Liver (tissue), 9 donors: ENCODE measurements around the gene PPFIA4. TPM values are rescaled to one million over a fixed set of nuclear protein-coding genes. Genes with fewer than 3 reads are reported as not detected.

Experiments
- DNase-seq: peaks from one replicate; pipeline ENCODE4 v3.0.0-alpha.2; 2017; ENCODE audit warnings: low spot score
- H3K27ac ChIP-seq, 2 donors: one replicate each; pipeline ENCODE4 v1.7.0; 2013; ENCODE audit warnings: inconsistent platforms in 2 of 2, low read length in 2 of 2, control low read depth in 1 of 2, low read depth in 1 of 2, mild to moderate bottlenecking in 1 of 2
- H3K27me3 ChIP-seq, 4 donors: one replicate each; pipeline versions ENCODE4 v1.6.1 to v1.7.0; 2013; ENCODE audit warnings: low read length in 3 of 4, inconsistent platforms in 1 of 4, mild to moderate bottlenecking in 1 of 4, moderate library complexity in 1 of 4; ENCODE audit not compliant: control insufficient read depth in 4 of 4, insufficient read depth in 4 of 4
- H3K36me3 ChIP-seq, 4 donors: one replicate each; pipeline versions ENCODE4 v1.6.1 to v1.7.0; 2013; ENCODE audit warnings: low read length in 3 of 4, mild to moderate bottlenecking in 3 of 4, low read depth in 1 of 4, moderate library complexity in 1 of 4; ENCODE audit not compliant: control insufficient read depth in 4 of 4, insufficient read depth in 3 of 4
- H3K4me1 ChIP-seq, 4 donors: one replicate each; pipeline versions ENCODE4 v1.6.1 to v1.7.0; 2013; ENCODE audit warnings: low read length in 3 of 4, mild to moderate bottlenecking in 3 of 4, moderate library complexity in 1 of 4; ENCODE audit not compliant: control insufficient read depth in 4 of 4, insufficient read depth in 4 of 4
- H3K4me3 ChIP-seq, 3 donors: one replicate each; pipeline versions ENCODE4 v1.6.1 to v1.7.0; 2013; ENCODE audit warnings: low read length in 3 of 3, control low read depth in 1 of 3, low read depth in 1 of 3, mild to moderate bottlenecking in 1 of 3
- H3K9ac ChIP-seq, 2 donors: one replicate each; pipeline ENCODE4 v1.7.0; 2013; ENCODE audit warnings: low read length in 2 of 2, mild to moderate bottlenecking in 2 of 2, moderate library complexity in 2 of 2, control low read depth in 1 of 2, low read depth in 1 of 2
- H3K9me3 ChIP-seq, 4 donors: one replicate each; pipeline versions ENCODE4 v1.6.1 to v1.7.0; 2013; ENCODE audit warnings: low read length in 3 of 4; ENCODE audit not compliant: control insufficient read depth in 4 of 4
- EGR1 ChIP-seq, 2 donors: IDR thresholded peaks; 2 replicates each; pipeline ENCODE4 v1.6.1; 2016 to 2018; ENCODE audit warnings: antibody characterized with exemption in 2 of 2, low read depth in 2 of 2
- FOXA1 ChIP-seq: IDR thresholded peaks from 2 replicates; pipeline ENCODE4 v1.6.1; 2016; ENCODE audit warnings: antibody characterized with exemption
- FOXA2 ChIP-seq: IDR thresholded peaks from 2 replicates; pipeline ENCODE4 v1.6.1; 2016; ENCODE audit warnings: antibody characterized with exemption
- GABPA ChIP-seq, 2 donors: IDR thresholded peaks in 1 of 2; conservative IDR thresholded peaks in 1 of 2; 2 replicates each; pipeline ENCODE4 v1.6.1; 2016; ENCODE audit warnings: antibody characterized with exemption in 2 of 2, mild to moderate bottlenecking in 1 of 2, moderate library complexity in 1 of 2
- HNF4A ChIP-seq, 2 donors: conservative IDR thresholded peaks; 2 replicates each; pipeline ENCODE4 v1.6.1; 2016; ENCODE audit warnings: antibody characterized with exemption in 2 of 2, mild to moderate bottlenecking in 2 of 2
- HNF4G ChIP-seq: IDR thresholded peaks from 2 replicates; pipeline ENCODE4 v1.6.1; 2016; ENCODE audit warnings: antibody characterized with exemption
- JUND ChIP-seq, 2 donors: IDR thresholded peaks; 2 replicates each; pipeline ENCODE4 v1.6.1; 2016; ENCODE audit warnings: antibody characterized with exemption in 2 of 2
- NR2F2 ChIP-seq: IDR thresholded peaks from 2 replicates; pipeline ENCODE4 v1.6.1; 2016; ENCODE audit warnings: antibody characterized with exemption
- RAD21 ChIP-seq, 2 donors: IDR thresholded peaks; 2 replicates each; pipeline ENCODE4 v1.6.1; 2016; ENCODE audit warnings: antibody characterized with exemption in 2 of 2, mild to moderate bottlenecking in 2 of 2
- RXRA ChIP-seq, 2 donors: IDR thresholded peaks; 2 replicates each; pipeline ENCODE4 v1.6.1; 2017 to 2018; ENCODE audit warnings: antibody characterized with exemption in 2 of 2, mild to moderate bottlenecking in 1 of 2
- SP1 ChIP-seq: IDR thresholded peaks from 2 replicates; pipeline ENCODE4 v1.6.1; 2018; ENCODE audit warnings: antibody characterized with exemption, mild to moderate bottlenecking
- TAF1 ChIP-seq: conservative IDR thresholded peaks from 2 replicates; pipeline ENCODE4 v1.6.1; 2016; ENCODE audit warnings: antibody characterized with exemption, mild to moderate bottlenecking
- YY1 ChIP-seq: IDR thresholded peaks from 2 replicates; pipeline ENCODE4 v1.6.1; 2016; ENCODE audit warnings: antibody characterized with exemption, mild to moderate bottlenecking
- WGBS: extraction: QIAGEN DNeasy Blood & Tissue Kit; methylation state at CpG from one replicate; pipeline ENCODE4 v1.1.7; 2013; 5-methylcytosine and 5-hydroxymethylcytosine counted together
- polyA plus RNA-seq, 2 donors: library from polyadenylated mRNA; stranded (reverse) in 1 of 2; unstranded in 1 of 2; fragments of 200-250 nt in 1 of 2; fragments of >200 nt in 1 of 2; fragmentation: Nextera tagmentation in 1 of 2; extraction: Ambion mirVana in 1 of 2; gene quantifications; one replicate each; pipeline versions ENCODE4 v1.2.1 to v1.2.3, GENCODE V29; 2013 to 2015
- total RNA-seq, 2 donors: library from RNA; depleted of rRNA; stranded (reverse); fragments of >200 nt; gene quantifications; one replicate each; pipeline ENCODE4 v1.2.3, GENCODE V29; 2014
- TF ChIP-seq, protein P1 (sequence below): fragments of 150-350 bp; IDR thresholded peaks from 2 replicates; pipeline ENCODE4 v1.5.1; 2017; ENCODE audit warnings: improper control_type of control experiment, low read depth, low read length; ENCODE audit not compliant: missing input control
- TF ChIP-seq, protein P2 (sequence below): IDR thresholded peaks from 2 replicates; pipeline ENCODE4 v1.6.1; 2016; ENCODE audit warnings: antibody characterized with exemption
- TF ChIP-seq, protein P3 (sequence below): IDR thresholded peaks from 2 replicates; pipeline ENCODE4 v1.6.1; 2016; ENCODE audit warnings: antibody characterized with exemption
- TF ChIP-seq, protein P4 (sequence below): IDR thresholded peaks from 2 replicates; pipeline ENCODE4 v1.6.1; 2016; ENCODE audit warnings: antibody characterized with exemption
- TF ChIP-seq, protein P5 (sequence below): IDR thresholded peaks from 2 replicates; pipeline ENCODE4 v1.6.1; 2016; ENCODE audit warnings: antibody characterized with exemption, mild to moderate bottlenecking
- donor health status: healthy.
- donor health status: healthy.
- donor health status: healthy.
- donor health status: healthy.
- donor health status: healthy.

Gene PPFIA4
- total and polyA plus RNA-seq, 4 donors, result 0.07 to 0.33 (median 0.15) TPM

DNA sequence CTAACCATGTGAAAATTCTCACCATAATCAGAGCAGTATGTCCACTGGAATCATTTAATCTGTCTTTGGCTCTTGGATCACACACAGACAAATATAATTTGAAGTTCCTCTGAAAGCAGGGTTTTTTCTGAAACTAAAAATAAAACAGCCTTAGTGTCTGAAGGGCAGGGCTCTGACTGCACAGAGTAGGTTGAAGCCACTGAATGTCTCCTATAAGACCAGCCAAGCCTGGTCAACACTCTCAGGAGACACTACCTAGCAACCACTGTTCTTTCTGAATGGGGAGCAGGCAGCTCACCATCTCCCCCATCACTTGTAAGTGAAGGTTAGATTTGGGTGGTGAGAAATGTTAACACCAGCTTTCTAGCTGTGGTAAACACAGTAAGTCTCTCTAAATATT is 35.2 kb upstream of the PPFIA4 start:
- Histone ChIP-seq H3K27ac (no peak overlapping the region), H3K4me1 (no peaks in the 10 kb centered on the region), H3K36me3 (no peaks in the 10 kb centered on the region), H3K9me3 (no peaks in the 10 kb centered on the region), H3K27me3 (no peaks in the 10 kb centered on the region), H3K4me3 (no peak overlapping the region), H3K9ac (no peak overlapping the region)
- TF ChIP-seq, protein P1, sequence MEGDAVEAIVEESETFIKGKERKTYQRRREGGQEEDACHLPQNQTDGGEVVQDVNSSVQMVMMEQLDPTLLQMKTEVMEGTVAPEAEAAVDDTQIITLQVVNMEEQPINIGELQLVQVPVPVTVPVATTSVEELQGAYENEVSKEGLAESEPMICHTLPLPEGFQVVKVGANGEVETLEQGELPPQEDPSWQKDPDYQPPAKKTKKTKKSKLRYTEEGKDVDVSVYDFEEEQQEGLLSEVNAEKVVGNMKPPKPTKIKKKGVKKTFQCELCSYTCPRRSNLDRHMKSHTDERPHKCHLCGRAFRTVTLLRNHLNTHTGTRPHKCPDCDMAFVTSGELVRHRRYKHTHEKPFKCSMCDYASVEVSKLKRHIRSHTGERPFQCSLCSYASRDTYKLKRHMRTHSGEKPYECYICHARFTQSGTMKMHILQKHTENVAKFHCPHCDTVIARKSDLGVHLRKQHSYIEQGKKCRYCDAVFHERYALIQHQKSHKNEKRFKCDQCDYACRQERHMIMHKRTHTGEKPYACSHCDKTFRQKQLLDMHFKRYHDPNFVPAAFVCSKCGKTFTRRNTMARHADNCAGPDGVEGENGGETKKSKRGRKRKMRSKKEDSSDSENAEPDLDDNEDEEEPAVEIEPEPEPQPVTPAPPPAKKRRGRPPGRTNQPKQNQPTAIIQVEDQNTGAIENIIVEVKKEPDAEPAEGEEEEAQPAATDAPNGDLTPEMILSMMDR, result no peak
- TF ChIP-seq FOXA1, result no peak
- TF ChIP-seq, protein P2, sequence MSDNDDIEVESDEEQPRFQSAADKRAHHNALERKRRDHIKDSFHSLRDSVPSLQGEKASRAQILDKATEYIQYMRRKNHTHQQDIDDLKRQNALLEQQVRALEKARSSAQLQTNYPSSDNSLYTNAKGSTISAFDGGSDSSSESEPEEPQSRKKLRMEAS, result no peak
- no peak for TF ChIP-seq EGR1 (IDR thresholded peaks at IDR 0.05; ENCODE audit: low read depth in 2 of 2)
- no peak for TF ChIP-seq HNF4G
- TF ChIP-seq, protein P3, sequence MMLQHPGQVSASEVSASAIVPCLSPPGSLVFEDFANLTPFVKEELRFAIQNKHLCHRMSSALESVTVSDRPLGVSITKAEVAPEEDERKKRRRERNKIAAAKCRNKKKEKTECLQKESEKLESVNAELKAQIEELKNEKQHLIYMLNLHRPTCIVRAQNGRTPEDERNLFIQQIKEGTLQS, result no peak
- TF ChIP-seq JUND (IDR thresholded peaks at IDR 0.05), result no peak
- DNase-seq, result no peak

DNA sequence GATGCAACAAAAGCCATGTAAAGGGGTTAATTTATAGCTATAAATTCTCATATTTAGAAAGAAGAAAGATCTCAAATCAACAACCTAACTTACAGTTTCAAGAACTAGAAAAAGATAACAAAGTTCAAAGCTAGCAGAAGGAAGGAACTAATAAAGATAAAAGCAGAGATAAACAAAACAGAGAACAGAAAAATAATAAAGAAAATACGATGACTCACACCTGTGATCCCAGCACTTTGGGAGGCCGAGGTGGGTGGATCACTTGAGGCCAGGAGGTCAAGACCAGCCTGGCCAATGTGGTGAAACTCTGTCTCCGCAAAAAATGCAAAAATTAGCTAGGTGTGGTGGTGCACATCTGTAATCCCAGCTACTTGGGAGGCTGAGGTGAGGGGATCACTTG is 31.5 kb upstream of the PPFIA4 start:
- no peaks in the 10 kb centered on the region for H3K9me3 ChIP-seq
- 59% methylated on average over 3 of the region's 3 CpGs for WGBS
- no peak for TF ChIP-seq NR2F2
- no peak for TF ChIP-seq SP1
- no peak for TF ChIP-seq JUND (IDR thresholded peaks at IDR 0.05)
- no peak for TF ChIP-seq EGR1 (IDR thresholded peaks at IDR 0.05; ENCODE audit: low read depth in 2 of 2)
- TF ChIP-seq TAF1, result no peak
- TF ChIP-seq FOXA1, result no peak
- TF ChIP-seq, protein P4, sequence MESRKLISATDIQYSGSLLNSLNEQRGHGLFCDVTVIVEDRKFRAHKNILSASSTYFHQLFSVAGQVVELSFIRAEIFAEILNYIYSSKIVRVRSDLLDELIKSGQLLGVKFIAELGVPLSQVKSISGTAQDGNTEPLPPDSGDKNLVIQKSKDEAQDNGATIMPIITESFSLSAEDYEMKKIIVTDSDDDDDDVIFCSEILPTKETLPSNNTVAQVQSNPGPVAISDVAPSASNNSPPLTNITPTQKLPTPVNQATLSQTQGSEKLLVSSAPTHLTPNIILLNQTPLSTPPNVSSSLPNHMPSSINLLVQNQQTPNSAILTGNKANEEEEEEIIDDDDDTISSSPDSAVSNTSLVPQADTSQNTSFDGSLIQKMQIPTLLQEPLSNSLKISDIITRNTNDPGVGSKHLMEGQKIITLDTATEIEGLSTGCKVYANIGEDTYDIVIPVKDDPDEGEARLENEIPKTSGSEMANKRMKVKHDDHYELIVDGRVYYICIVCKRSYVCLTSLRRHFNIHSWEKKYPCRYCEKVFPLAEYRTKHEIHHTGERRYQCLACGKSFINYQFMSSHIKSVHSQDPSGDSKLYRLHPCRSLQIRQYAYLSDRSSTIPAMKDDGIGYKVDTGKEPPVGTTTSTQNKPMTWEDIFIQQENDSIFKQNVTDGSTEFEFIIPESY, result no peak
- TF ChIP-seq, protein P3, result no peak
- TF ChIP-seq, protein P5, sequence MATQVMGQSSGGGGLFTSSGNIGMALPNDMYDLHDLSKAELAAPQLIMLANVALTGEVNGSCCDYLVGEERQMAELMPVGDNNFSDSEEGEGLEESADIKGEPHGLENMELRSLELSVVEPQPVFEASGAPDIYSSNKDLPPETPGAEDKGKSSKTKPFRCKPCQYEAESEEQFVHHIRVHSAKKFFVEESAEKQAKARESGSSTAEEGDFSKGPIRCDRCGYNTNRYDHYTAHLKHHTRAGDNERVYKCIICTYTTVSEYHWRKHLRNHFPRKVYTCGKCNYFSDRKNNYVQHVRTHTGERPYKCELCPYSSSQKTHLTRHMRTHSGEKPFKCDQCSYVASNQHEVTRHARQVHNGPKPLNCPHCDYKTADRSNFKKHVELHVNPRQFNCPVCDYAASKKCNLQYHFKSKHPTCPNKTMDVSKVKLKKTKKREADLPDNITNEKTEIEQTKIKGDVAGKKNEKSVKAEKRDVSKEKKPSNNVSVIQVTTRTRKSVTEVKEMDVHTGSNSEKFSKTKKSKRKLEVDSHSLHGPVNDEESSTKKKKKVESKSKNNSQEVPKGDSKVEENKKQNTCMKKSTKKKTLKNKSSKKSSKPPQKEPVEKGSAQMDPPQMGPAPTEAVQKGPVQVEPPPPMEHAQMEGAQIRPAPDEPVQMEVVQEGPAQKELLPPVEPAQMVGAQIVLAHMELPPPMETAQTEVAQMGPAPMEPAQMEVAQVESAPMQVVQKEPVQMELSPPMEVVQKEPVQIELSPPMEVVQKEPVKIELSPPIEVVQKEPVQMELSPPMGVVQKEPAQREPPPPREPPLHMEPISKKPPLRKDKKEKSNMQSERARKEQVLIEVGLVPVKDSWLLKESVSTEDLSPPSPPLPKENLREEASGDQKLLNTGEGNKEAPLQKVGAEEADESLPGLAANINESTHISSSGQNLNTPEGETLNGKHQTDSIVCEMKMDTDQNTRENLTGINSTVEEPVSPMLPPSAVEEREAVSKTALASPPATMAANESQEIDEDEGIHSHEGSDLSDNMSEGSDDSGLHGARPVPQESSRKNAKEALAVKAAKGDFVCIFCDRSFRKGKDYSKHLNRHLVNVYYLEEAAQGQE, result no peak
- TF ChIP-seq FOXA2, result no peak
- TF ChIP-seq, protein P1, result no peak
- TF ChIP-seq GABPA (IDR thresholded peaks at IDR 0.05 in 1 of 2, conservative IDR thresholded peaks at IDR 0.05 in 1 of 2), result no peak
- TF ChIP-seq, protein P2, result no peak
- TF ChIP-seq HNF4A (conservative IDR thresholded peaks at IDR 0.05), result no peak
- no peak for TF ChIP-seq HNF4G
- no peak for TF ChIP-seq RAD21 (IDR thresholded peaks at IDR 0.05)
- TF ChIP-seq RXRA (IDR thresholded peaks at IDR 0.05), result no peak
- no peak for TF ChIP-seq YY1
- no peaks in the 10 kb centered on the region for H3K36me3 ChIP-seq
- no peak for DNase-seq
- H3K9ac ChIP-seq, result no peak overlapping the region
- no peak overlapping the region for H3K4me3 ChIP-seq
- no peak overlapping the region for H3K27ac ChIP-seq
- no peaks in the 10 kb centered on the region for H3K27me3 ChIP-seq
- H3K4me1 ChIP-seq, result peaks cover 0 to 4% (median 0%) of the 10 kb centered on the region in 4 donors
